H1 (cell line): ENCODE results near the gene NCAM1. TPM values are rescaled to one million over a fixed set of nuclear protein-coding genes. Genes with fewer than 3 reads are reported as not detected.

Experiments
- CTCF ChIA-PET: fragments of 300-600 bp; sonication (Branson Sonifier 250); formaldehyde crosslinking; loops from one replicate; lab custom pipeline; 2021; ENCODE audit not compliant: partially characterized antibody; lab: Charles Lee
- POLR2A ChIA-PET: fragments of 300-600 bp; sonication (Branson Sonifier 250); formaldehyde crosslinking; loops from one replicate; lab custom pipeline; 2021; ENCODE audit warnings: inconsistent platforms; ENCODE audit not compliant: partially characterized antibody; lab: Charles Lee
- DNase-seq, 2 experiments: peaks; one replicate each; pipeline versions ENCODE4 v3.0.0 to v3.0.0-alpha.2; 2010 to 2022; ENCODE audit warnings: low spot score in 2 of 2, low read depth in 1 of 2, mixed read lengths in 1 of 2
- FAIRE-seq: peaks from 2 replicates; lab custom pipeline; 2011; peaks lifted over from hg19 to GRCh38; lab: Jason Lieb, UNC
- H2AFZ ChIP-seq: 2 replicates; pipeline ENCODE4 v1.8.1; 2012; ENCODE audit warnings: low read length, inconsistent platforms
- H2AK5ac ChIP-seq: 2 replicates; pipeline ENCODE4 v1.6.1; 2013; ENCODE audit warnings: low read depth, low read length
- H2BK120ac ChIP-seq: replicated peaks from 2 replicates; pipeline ENCODE3; 2013; ENCODE audit warnings: low read depth, low read length, inconsistent platforms
- H2BK12ac ChIP-seq: 2 replicates; pipeline ENCODE4 v1.6.1; 2013; ENCODE audit warnings: low read depth, low read length
- H2BK15ac ChIP-seq: 2 replicates; pipeline ENCODE4 v1.6.1; 2013; ENCODE audit warnings: low read length
- H2BK20ac ChIP-seq: 2 replicates; pipeline ENCODE4 v1.6.1; 2013; ENCODE audit warnings: low read length
- H2BK5ac ChIP-seq: 2 replicates; pipeline ENCODE4 v1.6.1; 2013; ENCODE audit warnings: low read depth, low read length
- H3K14ac ChIP-seq: 2 replicates; pipeline ENCODE4 v1.6.1; 2013; ENCODE audit warnings: inconsistent platforms; ENCODE audit not compliant: insufficient read length
- H3K18ac ChIP-seq: 2 replicates; pipeline ENCODE4 v1.6.1; 2013; ENCODE audit warnings: low read length; ENCODE audit errors: extremely low read depth
- H3K23ac ChIP-seq: 2 replicates; pipeline ENCODE4 v1.6.1; 2013; ENCODE audit warnings: inconsistent platforms; ENCODE audit not compliant: insufficient read length
- H3K23me2 ChIP-seq: 2 replicates; pipeline ENCODE4 v1.6.1; 2013; ENCODE audit warnings: low read depth, low read length
- H3K27ac ChIP-seq: 2 replicates; pipeline ENCODE4 v1.6.1; 2011; ENCODE audit warnings: low read depth, low read length, inconsistent platforms
- H3K27me3 ChIP-seq, 4 experiments: replicated peaks in 1 of 4; 1 replicate in 1 of 4; 2 replicates in 3 of 4; pipeline versions ENCODE4 v1.6.1 to v1.8.1; 2011 to 2013; ENCODE audit warnings: low read length in 3 of 4, mild to moderate bottlenecking in 3 of 4, inconsistent platforms in 2 of 4, mixed read lengths in 2 of 4, moderate library complexity in 1 of 4; ENCODE audit not compliant: control insufficient read depth in 3 of 4, insufficient read depth in 3 of 4; ENCODE audit errors: extremely low read depth in 1 of 4
- H3K36me3 ChIP-seq, 4 experiments: 2 replicates each; pipeline versions ENCODE4 v1.6.1 to v1.8.1; 2011 to 2013; ENCODE audit warnings: mild to moderate bottlenecking in 4 of 4, low read length in 3 of 4, moderate library complexity in 2 of 4, control low read depth in 1 of 4, inconsistent platforms in 1 of 4; ENCODE audit not compliant: insufficient read depth in 4 of 4, control insufficient read depth in 2 of 4
- H3K4ac ChIP-seq: replicated peaks from 2 replicates; pipeline ENCODE3; 2013; ENCODE audit warnings: low read length, low read depth, mixed read lengths, inconsistent platforms; ENCODE audit not compliant: insufficient read length
- H3K4me1 ChIP-seq, 4 experiments: replicated peaks in 1 of 4; 1 replicate in 1 of 4; 2 replicates in 3 of 4; pipeline versions ENCODE4 v1.6.1 to v1.8.1; 2011 to 2013; ENCODE audit warnings: low read length in 3 of 4, inconsistent platforms in 2 of 4, mixed read lengths in 1 of 4; ENCODE audit not compliant: insufficient read depth in 4 of 4, control insufficient read depth in 3 of 4
- H3K4me2 ChIP-seq, 2 experiments: 2 replicates each; pipeline versions ENCODE4 v1.6.1 to v1.8.1; 2011 to 2013; ENCODE audit warnings: low read depth in 2 of 2, low read length in 2 of 2, control low read depth in 1 of 2, inconsistent platforms in 1 of 2, mild to moderate bottlenecking in 1 of 2; ENCODE audit not compliant: insufficient read depth in 1 of 2
- H3K4me3 ChIP-seq, 4 experiments: fragments of 200-600, 300-600 bp in 1 of 4; sonication (generic), shearing (Covaris generic), sonication (Bioruptor Twin) in 1 of 4; 2 replicates each; pipeline versions ENCODE4 v1.5.1 to v1.8.1; 2011 to 2016; ENCODE audit warnings: low read length in 4 of 4, low read depth in 3 of 4, control low read depth in 2 of 4, inconsistent platforms in 2 of 4, mild to moderate bottlenecking in 2 of 4, mixed read lengths in 1 of 4, moderate library complexity in 1 of 4; ENCODE audit not compliant: insufficient read depth in 2 of 4; ENCODE audit errors: extremely low read depth in 1 of 4
- H3K56ac ChIP-seq: replicated peaks from 2 replicates; pipeline ENCODE3; 2013; ENCODE audit warnings: low read depth, mild to moderate bottlenecking, mixed read lengths, low read length, inconsistent platforms; ENCODE audit not compliant: insufficient read length
- H3K79me1 ChIP-seq: 2 replicates; pipeline ENCODE4 v1.6.1; 2013; ENCODE audit warnings: low read depth, low read length, control low read depth
- H3K79me2 ChIP-seq, 2 experiments: 2 replicates each; pipeline versions ENCODE4 v1.6.1 to v1.8.1; 2012 to 2013; ENCODE audit warnings: low read length in 2 of 2, mild to moderate bottlenecking in 2 of 2, inconsistent platforms in 1 of 2; ENCODE audit not compliant: insufficient read depth in 2 of 2, control insufficient read depth in 1 of 2
- H3K9ac ChIP-seq, 4 experiments: replicated peaks in 1 of 4; 1 replicate in 1 of 4; 2 replicates in 3 of 4; pipeline versions ENCODE4 v1.6.1 to v1.8.1; 2011 to 2013; ENCODE audit warnings: low read depth in 3 of 4, low read length in 3 of 4, control low read depth in 2 of 4, mild to moderate bottlenecking in 2 of 4, moderate library complexity in 2 of 4, inconsistent platforms in 1 of 4; ENCODE audit errors: extremely low read depth in 1 of 4
- H3K9me3 ChIP-seq, 2 experiments: 2 replicates each; pipeline versions ENCODE4 v1.6.1 to v1.8.1; 2012 to 2013; ENCODE audit warnings: mild to moderate bottlenecking in 2 of 2, moderate library complexity in 2 of 2, control low read depth in 1 of 2, inconsistent platforms in 1 of 2, low read depth in 1 of 2, low read length in 1 of 2, mixed read lengths in 1 of 2; ENCODE audit not compliant: insufficient read depth in 2 of 2
- H4K20me1 ChIP-seq, 2 experiments: replicated peaks in 1 of 2; 2 replicates each; pipeline versions ENCODE3 to v1.8.1; 2011 to 2013; ENCODE audit warnings: inconsistent platforms in 2 of 2, low read length in 2 of 2, mild to moderate bottlenecking in 1 of 2; ENCODE audit not compliant: insufficient read depth in 2 of 2, control insufficient read depth in 1 of 2
- H4K5ac ChIP-seq: 2 replicates; pipeline ENCODE4 v1.6.1; 2013; ENCODE audit warnings: low read length, low read depth, mixed read lengths, inconsistent platforms; ENCODE audit not compliant: insufficient read length
- H4K8ac ChIP-seq: 2 replicates; pipeline ENCODE4 v1.8.0; 2013; ENCODE audit warnings: mild to moderate bottlenecking, moderate library complexity, low read length, inconsistent platforms; ENCODE audit not compliant: insufficient read depth; ENCODE audit errors: extremely low read depth
- H4K91ac ChIP-seq: replicated peaks from 2 replicates; pipeline ENCODE3; 2013; ENCODE audit warnings: low read length, mixed read lengths, inconsistent platforms; ENCODE audit not compliant: insufficient read length
- MAX ChIP-seq: IDR thresholded peaks from 2 replicates; pipeline ENCODE4 v1.6.1; 2012; ENCODE audit warnings: inconsistent platforms
- WGBS, 2 experiments: shearing (Covaris generic) in 1 of 2; methylation state at CpG; one replicate each; pipeline versions ENCODE4 v1.1.6 to v1.1.7; 2013 to 2015; ENCODE audit warnings: low lambda C conversion rate in 2 of 2, mixed read lengths in 2 of 2, inconsistent platforms in 1 of 2, low coverage in 1 of 2, missing lambda C conversion rate in 1 of 2; ENCODE audit not compliant: insufficient replicate concordance in 2 of 2, insufficient coverage in 1 of 2, insufficient read length in 1 of 2; ENCODE audit errors: extremely low coverage in 1 of 2, missing lambda C conversion rate in 1 of 2; 5-methylcytosine and 5-hydroxymethylcytosine counted together
- polyA plus RNA-seq, 7 experiments: library from polyadenylated mRNA; depleted of rRNA in 3 of 7; stranded (reverse) in 5 of 7; unstranded in 2 of 7; fragments of >200 nt in 5 of 7; fragments of 200-250 nt in 2 of 7; gene quantifications; 1 replicate in 5 of 7; 2 replicates in 1 of 7; 4 replicates in 1 of 7; pipeline versions ENCODE4 v1.2.1 to v1.2.3, GENCODE V29; 2011 to 2013; ENCODE audit warnings: missing spikeins in 2 of 7, mixed read lengths in 2 of 7
- total RNA-seq: library from RNA; stranded (reverse); fragmentation: NEBNext Ultra II Directional; extraction: Animal tissue kit (Norgen Biotek cat#: 25700); gene quantifications from 2 replicates; pipeline ENCODE4 v1.2.1, GENCODE V29; 2021

Gene NCAM1
- total and polyA plus RNA-seq, 2 of the 8 experiments (the other 6 are each of a cell fraction or from before 2014, with no cell fraction given), result 3.1 to 4.3 TPM

GRCh38 chr11:113248702-113249490 is 287.7 kb downstream of the NCAM1 start:
- ChIA-PET CTCF (interaction anchor here (0.6 to 4.1 kb wide), 25 partner anchors 10 to 782 kb away, joined by 3 to 18 read pairs (median 4); no protein-coding TSS in a partner anchor), POLR2A (no interaction called here)
- Histone ChIP-seq H3K79me2 (no peaks in the 10 kb centered on the region), H3K14ac (no peak overlapping the region), H3K79me1 (no peaks in the 10 kb centered on the region), H3K18ac (no peak overlapping the region), H2BK12ac (no peak overlapping the region), H3K9me3 (no peaks in the 10 kb centered on the region), H3K27me3 (no peaks in the 10 kb centered on the region), H4K20me1 (no peaks in the 10 kb centered on the region), H2BK15ac (no peak overlapping the region), H3K9ac (no peak overlapping the region), H2BK5ac (no peak overlapping the region), H2BK120ac (no peak overlapping the region), H3K23ac (no peak overlapping the region), H2BK20ac (no peak overlapping the region), H4K91ac (no peak overlapping the region), H3K4me1 (peaks cover 0 to 9% (median under 1%) of the 10 kb centered on the region in 4 experiments; a peak in 4 of 7 replicates), H3K4me2 (no peak overlapping the region), H4K8ac (no peak overlapping the region), H3K4me3 (no peak overlapping the region), H3K4ac (no peak overlapping the region), H3K27ac (no peak overlapping the region), H4K5ac (no peak overlapping the region), H3K56ac (no peak overlapping the region), H2AK5ac (no peak overlapping the region), H3K23me2 (no peaks in the 10 kb centered on the region), H2AFZ (no peak overlapping the region), H3K36me3 (no peaks in the 10 kb centered on the region)
- DNase-seq (no peak), FAIRE-seq (no peak)
- no peak for TF ChIP-seq MAX
- WGBS, 2 experiments, result 87% methylated on average over 11 of the region's 11 CpGs; no CpG with 5 or more reads in 1 of the 2 experiments
